Astrocyte of the cerebellum (primary cell): ENCODE results near the gene NCOA6.
"Not testable (repeated sequence)": the region's sequence is repeated elsewhere in the genome, so short reads cannot be mapped to it uniquely, and the experiment has no call there.

ENCODE experiments used
- DNase-seq: peaks from one replicate; pipeline ENCODE4 v3.0.0-alpha.2; 2011; ENCODE audit warnings: low read depth
- H3K4me3 ChIP-seq: 2 replicates; pipeline ENCODE4 v1.5.1; 2011; ENCODE audit warnings: mild to moderate bottlenecking, low read depth, low read length, moderate library complexity
- CTCF ChIP-seq: IDR thresholded peaks from 2 replicates; pipeline ENCODE4 v1.5.1; 2012; ENCODE audit warnings: low read length, low read depth, moderate library complexity, mild to moderate bottlenecking; ENCODE audit errors: missing control alignments
- in situ Hi-C: cut with HindIII; loops from 2 replicates; pipeline ENCODE4 v1.10.0; 2017; ENCODE audit warnings: low sequenced_read_pairs

Gene NCOA6

GRCh38 chr20:34817801-34818200 is 7.7 kb downstream of the NCOA6 start:
- in situ Hi-C loops: no loop called here
- no peak overlapping the region for H3K4me3 ChIP-seq
- no peak for TF ChIP-seq CTCF
- DNase-seq: no peak

GRCh38 chr20:34817072-34817471 is 8.4 kb downstream of the NCOA6 start:
- TF ChIP-seq CTCF: no peak
- in situ Hi-C loops: no loop called here
- DNase-seq: no peak
- no peak overlapping the region for H3K4me3 ChIP-seq

- in situ Hi-C loops: no loop called here
- no peak for TF ChIP-seq CTCF
- DNase-seq: no peak
- H3K4me3 ChIP-seq: no peak overlapping the region
These were observed 9.8 kb downstream of the NCOA6 start for GRCh38 chr20:34815636-34816035.

- in situ Hi-C loops: no loop called here
- no peak for TF ChIP-seq CTCF
- DNase-seq: no peak
- H3K4me3 ChIP-seq: no peak overlapping the region
These were observed 16.9 kb downstream of the NCOA6 start for GRCh38 chr20:34808583-34808982.

GRCh38 chr20:34807944-34808465 is 17.4 kb downstream of the NCOA6 start:
- in situ Hi-C loops: not testable (repeated sequence)

GRCh38 chr20:34806255-34806654 is 19.2 kb downstream of the NCOA6 start:
- DNase-seq: no peak
- in situ Hi-C loops: no loop called here
- H3K4me3 ChIP-seq: no peak overlapping the region
- no peak for TF ChIP-seq CTCF

More at GRCh38 chr20:34807944-34808465, 17.4 kb downstream of the NCOA6 start:
- H3K4me3 ChIP-seq, DNase-seq: not testable (repeated sequence)

GRCh38 chr20:34798871-34799270 is 26.6 kb downstream of the NCOA6 start:
- no peak for TF ChIP-seq CTCF
- DNase-seq: no peak
- in situ Hi-C loops: no loop called here
- H3K4me3 ChIP-seq: no peak overlapping the region
